HepG2 (cell line): ENCODE data around the gene EXOC6B. TPM values are rescaled to one million over a fixed set of nuclear protein-coding genes. Genes with fewer than 3 reads are reported as not detected.

Source experiments
- EP300 ChIP-seq, 3 experiments: sonication (generic) in 1 of 3; formaldehyde crosslinking in 1 of 3; IDR thresholded peaks; 2 replicates each; pipeline versions ENCODE4 v1.5.1 to v1.6.1; 2011 to 2020; ENCODE audit warnings: low read depth in 2 of 3, low read length in 2 of 3, borderline replicate concordance in 1 of 3, improper control_type of control experiment in 1 of 3, mild to moderate bottlenecking in 1 of 3, missing genetic modification reagents in 1 of 3, moderate library complexity in 1 of 3
- FOXA3 ChIP-seq: IDR thresholded peaks from 2 replicates; pipeline ENCODE4 v1.6.1; 2016; ENCODE audit warnings: missing genetic modification reagents, missing compliant biosample characterization
- FOXO1 ChIP-seq: sonication (generic); formaldehyde crosslinking; IDR thresholded peaks from 2 replicates; pipeline ENCODE4 v1.4.0; 2020; ENCODE audit warnings: missing genetic modification reagents
- GATA4 ChIP-seq: sonication (generic); IDR thresholded peaks from 2 replicates; pipeline ENCODE4 v1.6.1; 2016; ENCODE audit warnings: antibody characterized with exemption, low read depth, borderline replicate concordance
- GATAD2A ChIP-seq: IDR thresholded peaks from 2 replicates; pipeline ENCODE4 v1.6.1; 2016
- HDAC2 ChIP-seq: sonication (generic); formaldehyde crosslinking; IDR thresholded peaks from 2 replicates; pipeline ENCODE4 v1.4.0; 2020; ENCODE audit warnings: missing genetic modification reagents
- HMG20B ChIP-seq: conservative IDR thresholded peaks from 2 replicates; pipeline ENCODE4 v1.6.1; 2016; ENCODE audit warnings: missing genetic modification reagents, missing compliant biosample characterization
- MTA1 ChIP-seq: sonication (generic); formaldehyde crosslinking; IDR thresholded peaks from 2 replicates; pipeline ENCODE4 v1.4.0; 2020; ENCODE audit warnings: missing genetic modification reagents, mild to moderate bottlenecking, borderline replicate concordance
- NCOA2 ChIP-seq: sonication (generic); formaldehyde crosslinking; IDR thresholded peaks from 2 replicates; pipeline ENCODE4 v1.8.0; 2022; ENCODE audit warnings: inconsistent platforms
- NCOA5 ChIP-seq: sonication (generic); formaldehyde crosslinking; IDR thresholded peaks from 2 replicates; pipeline ENCODE4 v1.4.0; 2020; ENCODE audit warnings: missing genetic modification reagents
- SAP130 ChIP-seq: IDR thresholded peaks from 2 replicates; pipeline ENCODE4 v1.6.1; 2016; ENCODE audit warnings: low read depth
- SIX1 ChIP-seq: sonication (generic); formaldehyde crosslinking; IDR thresholded peaks from 2 replicates; pipeline ENCODE4 v1.4.0; 2020; ENCODE audit warnings: missing genetic modification reagents, borderline replicate concordance
- SUZ12 ChIP-seq: fragments of 150-350 bp; IDR thresholded peaks from 2 replicates; pipeline ENCODE4 v1.6.1; 2014; ENCODE audit warnings: low read depth, low read length
- ZNF256 ChIP-seq: sonication (generic); formaldehyde crosslinking; conservative IDR thresholded peaks from 2 replicates; pipeline ENCODE4 v1.4.0; 2020; ENCODE audit warnings: missing genetic modification reagents
- ZNF331 ChIP-seq: sonication (generic); formaldehyde crosslinking; IDR thresholded peaks from 2 replicates; pipeline ENCODE4 v1.4.0; 2020; ENCODE audit warnings: missing genetic modification reagents
- ZNF451 ChIP-seq: sonication (generic); formaldehyde crosslinking; IDR thresholded peaks from 2 replicates; pipeline ENCODE4 v1.5.0; 2020; ENCODE audit warnings: mild to moderate bottlenecking, missing genetic modification reagents
- ZNF615 ChIP-seq: sonication (generic); formaldehyde crosslinking; IDR thresholded peaks from 2 replicates; pipeline ENCODE4 v1.5.0; 2020; ENCODE audit warnings: mild to moderate bottlenecking, missing genetic modification reagents, borderline replicate concordance
- ZNF773 ChIP-seq: sonication (generic); formaldehyde crosslinking; IDR thresholded peaks from 2 replicates; pipeline ENCODE4 v1.4.0; 2020; ENCODE audit warnings: missing genetic modification reagents, borderline replicate concordance
- polyA plus RNA-seq, 8 experiments: library from polyadenylated mRNA; depleted of rRNA in 3 of 8; stranded (reverse) in 7 of 8; unstranded in 1 of 8; fragments of >200 nt; fragmentation: Illumina TruSeq in 4 of 8; extraction: Trizol in 4 of 8; gene quantifications; 2 replicates each; pipeline versions ENCODE4 v1.2.1 to v1.2.3, GENCODE V29; 2011 to 2016; ENCODE audit warnings: low read depth in 4 of 8, missing spikeins in 1 of 8, mixed read lengths in 1 of 8; ENCODE audit not compliant: insufficient read depth in 1 of 8
- total RNA-seq, 5 experiments: library from RNA; depleted of rRNA; stranded (reverse); fragments of >200 nt; fragmentation: Illumina TruSeq; extraction: Trizol; gene quantifications; 2 replicates each; pipeline ENCODE4 v1.2.3, GENCODE V29; 2016; ENCODE audit warnings: low read depth in 1 of 5
- TF ChIP-seq, protein P1 (sequence below): sonication (generic); formaldehyde crosslinking; IDR thresholded peaks from 2 replicates; pipeline ENCODE4 v1.5.1; 2020; ENCODE audit warnings: missing genetic modification reagents, mild to moderate bottlenecking, borderline replicate concordance
- TF ChIP-seq, protein P2 (sequence below), 2 experiments: sonication (generic) in 1 of 2; formaldehyde crosslinking in 1 of 2; IDR thresholded peaks; 2 replicates each; pipeline versions ENCODE4 v1.4.0 to v1.6.1; 2018 to 2020; ENCODE audit warnings: missing genetic modification reagents in 2 of 2, borderline replicate concordance in 1 of 2, low read depth in 1 of 2, mild to moderate bottlenecking in 1 of 2, missing biosample characterization in 1 of 2
- TF ChIP-seq, protein P3 (sequence below): sonication (generic); formaldehyde crosslinking; IDR thresholded peaks from 2 replicates; pipeline ENCODE4 v1.5.1; 2020; ENCODE audit warnings: mild to moderate bottlenecking, moderate library complexity, missing genetic modification reagents
- TF ChIP-seq, protein P4 (sequence below): sonication (generic); formaldehyde crosslinking; IDR thresholded peaks from 2 replicates; pipeline ENCODE4 v1.8.0; 2022; ENCODE audit warnings: mild to moderate bottlenecking, missing genetic modification reagents

Gene EXOC6B
- total and polyA plus RNA-seq, 2 of the 13 experiments (the other 11 are each of a cell fraction or from before 2014, with no cell fraction given) = 9.1 to 15.9 TPM

DNA sequence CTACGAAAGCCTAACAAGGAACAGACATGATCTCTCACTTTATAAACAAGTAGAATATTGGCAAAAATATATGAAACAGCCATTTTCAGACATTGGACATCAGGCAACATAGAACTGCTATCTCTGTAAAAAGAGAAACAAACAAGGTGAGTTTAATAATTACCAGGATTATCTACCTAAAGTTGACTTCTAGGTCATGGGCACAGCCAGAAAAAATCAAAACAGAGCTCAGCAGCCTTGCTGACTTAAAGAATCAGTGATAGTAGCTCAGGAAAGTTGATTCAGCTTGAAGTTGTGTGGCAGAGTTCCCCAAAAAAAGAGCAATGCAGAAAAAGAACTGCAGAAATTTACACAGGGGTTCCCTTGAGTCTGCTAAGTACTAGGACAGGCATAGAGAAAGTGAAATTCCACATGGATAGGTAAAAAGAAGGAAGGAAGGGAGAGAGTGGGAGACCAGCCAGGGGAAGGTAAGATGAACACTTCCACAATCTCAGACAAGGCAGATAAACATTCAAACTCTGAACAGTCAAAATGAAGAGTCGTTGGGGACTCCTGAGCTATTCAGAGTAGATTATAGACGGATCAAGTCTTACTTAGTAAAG is 102.0 kb downstream of the EXOC6B start (continued):
- TF ChIP-seq ZNF615 (CRISPR knock-in tag) = no peak
- TF ChIP-seq FOXA3 (CRISPR knock-in tag) = peak; percentile 78
- TF ChIP-seq SAP130 (CRISPR knock-in tag) = peak; percentile 59
- no peak for TF ChIP-seq MTA1 (CRISPR knock-in tag)
- TF ChIP-seq, protein P1, sequence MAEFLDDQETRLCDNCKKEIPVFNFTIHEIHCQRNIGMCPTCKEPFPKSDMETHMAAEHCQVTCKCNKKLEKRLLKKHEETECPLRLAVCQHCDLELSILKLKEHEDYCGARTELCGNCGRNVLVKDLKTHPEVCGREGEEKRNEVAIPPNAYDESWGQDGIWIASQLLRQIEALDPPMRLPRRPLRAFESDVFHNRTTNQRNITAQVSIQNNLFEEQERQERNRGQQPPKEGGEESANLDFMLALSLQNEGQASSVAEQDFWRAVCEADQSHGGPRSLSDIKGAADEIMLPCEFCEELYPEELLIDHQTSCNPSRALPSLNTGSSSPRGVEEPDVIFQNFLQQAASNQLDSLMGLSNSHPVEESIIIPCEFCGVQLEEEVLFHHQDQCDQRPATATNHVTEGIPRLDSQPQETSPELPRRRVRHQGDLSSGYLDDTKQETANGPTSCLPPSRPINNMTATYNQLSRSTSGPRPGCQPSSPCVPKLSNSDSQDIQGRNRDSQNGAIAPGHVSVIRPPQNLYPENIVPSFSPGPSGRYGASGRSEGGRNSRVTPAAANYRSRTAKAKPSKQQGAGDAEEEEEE (CRISPR knock-in tag) = no peak
- TF ChIP-seq SIX1 = 0 out of 2 replicates have a peak, but pooled peaks have one; percentile 14
- peak; percentile 95 for TF ChIP-seq HMG20B (CRISPR knock-in tag)
- peak; percentile 80 for TF ChIP-seq HDAC2 (CRISPR knock-in tag)
- TF ChIP-seq GATA4 = 0 out of 2 replicates have a peak, but pooled peaks have one; percentile 58
- no peak for TF ChIP-seq ZNF256
- TF ChIP-seq, protein P2, sequence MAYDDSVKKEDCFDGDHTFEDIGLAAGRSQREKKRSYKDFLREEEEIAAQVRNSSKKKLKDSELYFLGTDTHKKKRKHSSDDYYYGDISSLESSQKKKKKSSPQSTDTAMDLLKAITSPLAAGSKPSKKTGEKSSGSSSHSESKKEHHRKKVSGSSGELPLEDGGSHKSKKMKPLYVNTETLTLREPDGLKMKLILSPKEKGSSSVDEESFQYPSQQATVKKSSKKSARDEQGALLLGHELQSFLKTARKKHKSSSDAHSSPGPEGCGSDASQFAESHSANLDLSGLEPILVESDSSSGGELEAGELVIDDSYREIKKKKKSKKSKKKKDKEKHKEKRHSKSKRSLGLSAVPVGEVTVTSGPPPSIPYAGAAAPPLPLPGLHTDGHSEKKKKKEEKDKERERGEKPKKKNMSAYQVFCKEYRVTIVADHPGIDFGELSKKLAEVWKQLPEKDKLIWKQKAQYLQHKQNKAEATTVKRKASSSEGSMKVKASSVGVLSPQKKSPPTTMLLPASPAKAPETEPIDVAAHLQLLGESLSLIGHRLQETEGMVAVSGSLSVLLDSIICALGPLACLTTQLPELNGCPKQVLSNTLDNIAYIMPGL (CRISPR knock-in tag; IDR thresholded peaks at IDR 0.05; ENCODE audit: borderline replicate concordance in 1 of 2, low read depth in 1 of 2) = 0 out of 4 replicates have a peak, but pooled peaks of 1 of the 2 experiments have one; percentile 17
- TF ChIP-seq, protein P3, sequence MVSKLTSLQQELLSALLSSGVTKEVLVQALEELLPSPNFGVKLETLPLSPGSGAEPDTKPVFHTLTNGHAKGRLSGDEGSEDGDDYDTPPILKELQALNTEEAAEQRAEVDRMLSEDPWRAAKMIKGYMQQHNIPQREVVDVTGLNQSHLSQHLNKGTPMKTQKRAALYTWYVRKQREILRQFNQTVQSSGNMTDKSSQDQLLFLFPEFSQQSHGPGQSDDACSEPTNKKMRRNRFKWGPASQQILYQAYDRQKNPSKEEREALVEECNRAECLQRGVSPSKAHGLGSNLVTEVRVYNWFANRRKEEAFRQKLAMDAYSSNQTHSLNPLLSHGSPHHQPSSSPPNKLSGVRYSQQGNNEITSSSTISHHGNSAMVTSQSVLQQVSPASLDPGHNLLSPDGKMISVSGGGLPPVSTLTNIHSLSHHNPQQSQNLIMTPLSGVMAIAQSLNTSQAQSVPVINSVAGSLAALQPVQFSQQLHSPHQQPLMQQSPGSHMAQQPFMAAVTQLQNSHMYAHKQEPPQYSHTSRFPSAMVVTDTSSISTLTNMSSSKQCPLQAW = peak; percentile 92
- no peak for TF ChIP-seq SUZ12
- peak; percentile 85 for TF ChIP-seq GATAD2A (CRISPR knock-in tag)
- peak in 1 of 2 experiments; percentile 85; a peak in 2 of 4 replicates for TF ChIP-seq EP300 (IDR thresholded peaks at IDR 0.05; ENCODE audit: low read depth in 2 of 2, low read length in 2 of 2)
- TF ChIP-seq EP300 (CRISPR knock-in tag; IDR thresholded peaks at IDR 0.05; ENCODE audit: borderline replicate concordance) = no peak
- TF ChIP-seq, protein P4, sequence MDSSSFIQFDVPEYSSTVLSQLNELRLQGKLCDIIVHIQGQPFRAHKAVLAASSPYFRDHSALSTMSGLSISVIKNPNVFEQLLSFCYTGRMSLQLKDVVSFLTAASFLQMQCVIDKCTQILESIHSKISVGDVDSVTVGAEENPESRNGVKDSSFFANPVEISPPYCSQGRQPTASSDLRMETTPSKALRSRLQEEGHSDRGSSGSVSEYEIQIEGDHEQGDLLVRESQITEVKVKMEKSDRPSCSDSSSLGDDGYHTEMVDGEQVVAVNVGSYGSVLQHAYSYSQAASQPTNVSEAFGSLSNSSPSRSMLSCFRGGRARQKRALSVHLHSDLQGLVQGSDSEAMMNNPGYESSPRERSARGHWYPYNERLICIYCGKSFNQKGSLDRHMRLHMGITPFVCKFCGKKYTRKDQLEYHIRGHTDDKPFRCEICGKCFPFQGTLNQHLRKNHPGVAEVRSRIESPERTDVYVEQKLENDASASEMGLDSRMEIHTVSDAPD (CRISPR knock-in tag) = peak; percentile 72
- peak; percentile 77 for TF ChIP-seq FOXO1
- TF ChIP-seq ZNF451 = no peak
- no peak for TF ChIP-seq NCOA5
- TF ChIP-seq NCOA2 (CRISPR knock-in tag) = peak; percentile 88
- TF ChIP-seq ZNF331 = peak; percentile 83; the same call in 1 of the 2 replicates
- no peak for TF ChIP-seq ZNF773 (CRISPR knock-in tag)
